GM19324 (cell line): ENCODE data around the gene CRTC3.
"Not testable (repeated sequence)": the region's sequence is repeated elsewhere in the genome, so short reads cannot be mapped to it uniquely, and the experiment has no call there.

Experiments used
- ATAC-seq: cut with Tn5 transposase; IDR thresholded peaks from one replicate; pipeline ENCODE4 v1.9.1; 2021; ENCODE audit warnings: mild to moderate bottlenecking, moderate library complexity; ENCODE audit not compliant: unreplicated experiment, low FRiP score

CRTC3 gene

GRCh38 chr15:90520365-90520764 lies 9.4 kb upstream of the CRTC3 start:
- ATAC-seq, result no peak

DNA sequence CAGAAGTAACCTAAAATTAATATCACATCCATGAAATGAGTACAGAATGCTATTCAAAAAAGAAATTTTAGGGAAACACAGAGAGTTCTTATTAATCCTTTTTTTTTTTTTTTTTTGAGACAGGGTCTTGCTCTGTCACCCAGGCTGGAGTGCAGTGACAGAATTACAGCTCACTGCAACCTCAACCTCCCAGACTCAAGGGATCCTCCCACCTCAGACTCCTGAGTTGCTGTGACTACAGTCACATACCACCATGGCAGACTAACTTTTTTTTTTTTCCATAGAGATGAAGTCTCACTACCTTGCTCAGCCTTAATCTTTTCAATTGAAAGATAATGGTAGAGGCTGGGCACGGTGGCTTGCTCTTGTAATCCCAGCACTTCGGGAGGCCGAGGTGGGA lies 6.3 kb upstream of the CRTC3 start:
- ATAC-seq, result no peak

- not testable (repeated sequence) for ATAC-seq
Observed at GRCh38 chr15:90524018-90524803, 5.5 kb upstream of the CRTC3 start.

DNA sequence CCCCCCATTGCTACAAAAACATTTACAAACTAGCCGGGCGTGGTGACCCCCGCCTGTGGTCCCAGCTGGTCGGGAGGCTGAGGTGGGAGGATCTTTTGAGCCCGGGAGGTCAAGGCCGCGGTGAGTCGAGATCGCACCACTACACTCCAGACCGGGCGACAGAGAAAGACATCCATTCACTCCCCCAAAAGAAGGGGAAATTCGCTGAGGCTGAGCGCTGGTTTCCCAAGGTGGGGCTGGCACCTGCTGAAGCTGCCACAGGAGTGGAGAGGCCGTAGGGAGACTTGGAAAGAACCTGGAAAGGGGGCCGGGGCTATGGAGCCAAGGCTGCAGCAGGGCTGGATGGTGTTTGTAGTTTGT lies 732 bp upstream of the CRTC3 start:
- ATAC-seq, result no peak

DNA sequence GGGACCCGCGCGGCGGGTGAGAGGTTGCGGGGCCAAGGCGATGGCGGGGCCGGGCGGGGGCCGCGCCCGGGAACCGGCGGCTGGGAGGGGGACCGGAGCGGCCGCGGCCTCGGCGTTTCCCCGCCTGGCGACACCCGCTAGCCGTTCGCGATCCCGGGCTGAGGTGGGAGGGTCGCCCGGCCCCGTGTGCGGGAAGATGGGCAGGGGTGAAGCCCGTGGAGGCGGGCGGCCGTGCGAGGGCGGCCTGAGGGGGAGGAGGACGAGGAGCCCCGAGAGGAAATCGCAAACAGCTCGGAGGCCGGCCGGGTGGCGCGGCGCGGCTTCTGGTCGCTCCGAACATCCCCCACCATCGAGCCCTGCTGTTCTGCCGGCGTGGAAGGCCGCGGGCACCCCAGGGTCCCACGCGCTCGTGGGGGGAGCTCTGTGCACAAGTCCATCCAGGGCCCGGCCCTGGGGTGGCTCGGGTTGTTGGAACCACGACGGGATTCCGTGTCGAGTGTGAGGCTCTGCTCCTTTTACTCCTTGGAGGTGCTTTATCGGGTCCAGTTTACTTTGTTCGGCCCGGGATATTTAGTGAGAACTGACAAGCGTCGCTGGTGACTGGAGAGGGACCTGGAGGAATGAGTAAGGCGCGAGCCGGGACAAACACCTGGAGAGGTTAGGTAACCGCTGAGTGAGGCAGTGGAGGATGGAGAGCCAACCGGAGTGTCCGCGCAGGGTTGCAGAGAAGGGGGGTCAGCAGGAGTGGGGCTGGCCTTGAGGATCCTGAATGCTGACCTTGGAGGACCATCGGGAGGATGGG lies 728 bp downstream of the CRTC3 start:
- peak; percentile 43 for ATAC-seq

DNA sequence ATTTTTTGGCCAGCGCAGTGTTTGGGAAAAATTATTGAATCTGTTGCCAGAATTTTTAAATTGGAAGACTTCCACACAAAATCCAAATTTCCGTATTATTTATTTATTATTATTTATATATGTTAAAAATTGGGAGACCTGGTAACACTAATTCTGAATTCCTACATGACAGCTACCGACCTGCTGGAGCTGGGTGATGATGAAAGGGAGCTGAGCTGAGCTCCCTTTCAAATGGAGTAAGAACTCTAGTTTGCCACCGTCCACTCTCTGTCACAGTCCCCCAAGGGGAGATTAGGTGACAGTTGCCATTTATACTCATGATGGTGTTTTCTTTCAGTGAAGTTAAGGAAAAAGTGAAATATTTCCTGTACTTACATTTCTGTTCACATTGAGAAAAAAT lies 1.4 kb downstream of the CRTC3 start:
- ATAC-seq, result no peak

DNA sequence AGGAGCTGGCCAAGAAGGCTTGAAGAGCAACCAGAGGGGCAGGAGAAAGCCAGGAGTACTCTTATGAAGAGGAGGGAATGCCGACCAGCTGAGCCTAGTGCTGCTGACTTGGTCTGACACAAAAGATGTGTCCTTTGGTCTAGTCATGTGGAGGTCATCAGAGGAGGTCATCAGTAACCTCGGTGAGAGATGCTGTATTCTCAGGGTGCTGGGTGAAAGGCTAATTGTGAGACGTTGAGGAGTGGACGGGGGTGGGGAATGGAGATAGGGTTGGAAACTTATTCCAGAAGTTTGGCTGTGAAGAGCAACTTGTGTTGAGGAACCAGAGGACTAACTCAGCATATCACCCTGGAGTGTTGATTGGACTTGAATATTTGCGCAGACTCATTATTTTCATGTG lies 5.5 kb downstream of the CRTC3 start:
- ATAC-seq, result no peak

- ATAC-seq, result no peak
Observed at GRCh38 chr15:90539789-90540188, 10.1 kb downstream of the CRTC3 start.

DNA sequence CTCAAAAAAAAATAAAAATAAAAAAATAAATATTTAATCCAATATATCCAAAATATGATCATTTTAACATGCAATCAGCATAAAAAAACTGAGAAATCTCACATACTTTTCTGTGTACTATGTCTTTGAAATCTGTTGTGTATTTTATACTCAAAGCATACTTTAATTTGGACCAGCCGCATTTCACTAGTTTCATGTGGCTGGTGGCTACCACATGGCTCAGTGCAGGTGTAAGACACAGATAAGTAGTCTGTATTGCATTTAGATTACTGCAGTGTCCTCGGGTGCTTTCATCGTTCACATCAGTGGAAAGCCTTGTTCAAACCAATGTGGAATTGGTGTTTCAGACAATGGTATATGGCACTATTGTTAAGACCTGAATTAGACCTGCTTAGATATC lies 11.0 kb downstream of the CRTC3 start:
- no peak for ATAC-seq

- no peak for ATAC-seq
Observed at GRCh38 chr15:90545095-90545494, 15.4 kb downstream of the CRTC3 start.

GRCh38 chr15:90547540-90547939 lies 17.8 kb downstream of the CRTC3 start:
- no peak for ATAC-seq

- no peak for ATAC-seq
Observed at GRCh38 chr15:90550919-90551318, 21.2 kb downstream of the CRTC3 start.

DNA sequence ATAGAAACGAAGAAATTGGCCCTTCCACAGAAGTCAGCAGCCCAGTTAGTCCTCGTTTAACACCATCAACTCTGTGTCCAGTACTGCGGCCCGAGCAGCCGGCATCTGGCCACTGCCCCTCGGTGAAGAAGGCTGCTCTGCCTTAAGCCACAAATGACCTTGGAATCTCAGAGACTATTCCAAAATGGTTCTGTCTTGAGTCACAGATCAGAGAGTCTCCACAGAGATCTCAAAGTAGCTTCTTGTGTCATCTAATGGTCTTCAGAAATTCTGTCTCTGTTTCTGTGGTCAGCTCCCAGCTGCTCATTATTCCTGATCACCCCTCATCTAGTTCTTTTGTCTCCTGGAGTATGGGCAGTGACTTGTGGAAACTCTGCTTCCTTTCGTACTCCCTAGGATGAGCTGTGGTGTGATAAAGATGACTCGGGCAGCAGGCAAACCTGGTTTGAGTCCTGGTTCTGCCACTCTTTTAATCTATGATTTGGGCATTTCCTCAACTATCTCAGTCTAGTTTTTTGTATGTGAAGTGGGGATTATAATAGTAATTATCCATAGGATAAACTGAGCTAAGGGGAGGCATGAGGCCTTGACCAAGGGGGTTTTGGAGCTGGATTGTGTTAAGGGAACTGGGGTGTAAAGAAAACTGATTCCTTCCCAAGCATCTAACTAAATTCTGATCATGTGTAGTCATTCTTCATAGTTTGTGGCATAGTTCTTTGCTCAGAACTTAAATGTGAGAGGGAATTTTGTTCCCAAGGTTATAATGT lies 22.6 kb downstream of the CRTC3 start:
- no peak for ATAC-seq

GRCh38 chr15:90552929-90553211 lies 23.1 kb downstream of the CRTC3 start:
- no peak for ATAC-seq

DNA sequence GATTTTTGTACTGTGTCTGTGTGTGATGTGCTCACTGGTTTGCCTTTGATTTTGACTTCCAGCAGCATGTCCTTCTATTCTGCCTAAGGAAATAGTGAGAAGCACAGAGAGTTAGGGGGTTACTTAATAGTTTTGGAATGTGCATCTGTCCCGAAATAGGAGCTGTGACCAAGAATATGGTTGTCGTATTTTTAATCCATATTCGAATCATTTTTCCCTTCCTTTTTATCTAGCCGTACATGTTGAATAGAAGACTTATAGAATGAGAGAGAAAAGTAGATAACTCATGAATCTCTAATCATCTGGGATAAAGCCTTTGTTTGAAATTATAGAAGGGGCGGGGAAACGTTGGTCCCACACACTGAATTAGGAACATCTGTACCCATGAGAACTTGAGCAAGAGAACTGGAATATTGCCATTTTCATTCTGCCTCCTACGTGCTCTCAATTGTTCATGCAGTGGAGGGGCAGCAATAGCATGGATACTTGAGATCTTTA lies 23.6 kb downstream of the CRTC3 start:
- no peak for ATAC-seq

GRCh38 chr15:90557186-90558084 lies 27.7 kb downstream of the CRTC3 start:
- no peak for ATAC-seq

- no peak for ATAC-seq
Observed at GRCh38 chr15:90558171-90558573, 28.4 kb downstream of the CRTC3 start.

GRCh38 chr15:90559119-90559518 lies 29.4 kb downstream of the CRTC3 start:
- no peak for ATAC-seq

GRCh38 chr15:90560229-90560776 lies 30.6 kb downstream of the CRTC3 start:
- no peak for ATAC-seq
